SK-N-SH (cell line): Measurements from ENCODE around the gene AFF3. TPM values are rescaled to one million over a fixed set of nuclear protein-coding genes. Genes with fewer than 3 reads are reported as not detected.

ENCODE experiments used
- CTCF ChIA-PET: fragments of 300-600, 350-600 bp; formaldehyde crosslinking; extraction: SDS; loops from one replicate; lab custom pipeline; 2021; lab: Yijun Ruan, JAX
- POLR2A ChIA-PET: fragments of 350-600 bp; sonication (Branson Sonifier 250); formaldehyde crosslinking; extraction: SDS; loops from one replicate; lab custom pipeline; 2020; ENCODE audit warnings: antibody characterized with exemption, inconsistent platforms; lab: Yijun Ruan, JAX
- DNase-seq: peaks from one replicate; pipeline ENCODE4 v3.0.0; 2012
- H2AFZ ChIP-seq: fragments of 200-600 bp; sonication (generic); 2 replicates; pipeline ENCODE4 v1.8.1; 2016; ENCODE audit warnings: antibody characterized with exemption, mild to moderate bottlenecking, low read depth
- H3F3A ChIP-seq: fragments of 200-600 bp; sonication (generic); replicated peaks from 2 replicates; pipeline ENCODE3; 2016; ENCODE audit warnings: antibody characterized with exemption, mild to moderate bottlenecking; ENCODE audit not compliant: insufficient read depth
- H3K27ac ChIP-seq, 2 experiments: fragments of 200-500 bp in 1 of 2; fragments of 200-600 bp in 1 of 2; sonication (Bioruptor generic) in 1 of 2; sonication (generic), shearing (Covaris generic) in 1 of 2; 2 replicates each; pipeline versions ENCODE4 v1.5.1 to v1.6.1; 2014 to 2016; ENCODE audit warnings: low read depth in 2 of 2, inconsistent platforms in 1 of 2, low read length in 1 of 2, mild to moderate bottlenecking in 1 of 2, mixed read lengths in 1 of 2
- H3K27me3 ChIP-seq: fragments of 200-600 bp; sonication (generic), shearing (Covaris generic); 2 replicates; pipeline ENCODE4 v1.6.1; 2016; ENCODE audit warnings: mixed run types; ENCODE audit not compliant: insufficient read depth
- H3K36me3 ChIP-seq, 2 experiments: fragments of 200-500 bp in 1 of 2; fragments of 200-600 bp in 1 of 2; sonication (Bioruptor generic) in 1 of 2; sonication (generic) in 1 of 2; replicated peaks in 1 of 2; 2 replicates each; pipeline versions ENCODE3 to v1.5.1; 2014 to 2016; ENCODE audit warnings: low read length in 1 of 2, mild to moderate bottlenecking in 1 of 2; ENCODE audit not compliant: insufficient read depth in 2 of 2, control insufficient read depth in 1 of 2
- H3K4me1 ChIP-seq, 2 experiments: fragments of 200-500 bp in 1 of 2; fragments of 200-600 bp in 1 of 2; sonication (Bioruptor generic) in 1 of 2; sonication (generic), shearing (Covaris generic) in 1 of 2; 2 replicates each; pipeline versions ENCODE4 v1.5.1 to v1.6.1; 2014 to 2016; ENCODE audit warnings: low read depth in 1 of 2, low read length in 1 of 2, mixed run types in 1 of 2; ENCODE audit not compliant: insufficient read depth in 2 of 2, control insufficient read depth in 1 of 2
- H3K4me2 ChIP-seq: fragments of 200-600 bp; sonication (generic), shearing (Covaris generic); 2 replicates; pipeline ENCODE4 v1.6.1; 2017; ENCODE audit warnings: mixed run types
- H3K4me3 ChIP-seq, 2 experiments: fragments of 200-500 bp in 1 of 2; fragments of 200-600 bp in 1 of 2; sonication (Bioruptor generic) in 1 of 2; sonication (generic), shearing (Covaris generic) in 1 of 2; 2 replicates each; pipeline versions ENCODE4 v1.5.1 to v1.8.1; 2014 to 2016; ENCODE audit warnings: low read depth in 2 of 2, inconsistent platforms in 1 of 2, low read length in 1 of 2, mild to moderate bottlenecking in 1 of 2, mixed read lengths in 1 of 2, moderate library complexity in 1 of 2
- H3K79me2 ChIP-seq: fragments of 200-600 bp; sonication (generic); 2 replicates; pipeline ENCODE4 v1.8.1; 2017; ENCODE audit warnings: mild to moderate bottlenecking; ENCODE audit not compliant: insufficient read depth
- H3K9ac ChIP-seq: fragments of 200-600 bp; sonication (generic); 2 replicates; pipeline ENCODE4 v1.6.1; 2017; ENCODE audit warnings: mixed run types
- H3K9me2 ChIP-seq: fragments of 200-600 bp; sonication (generic); 2 replicates; pipeline ENCODE4 v1.6.1; 2017; ENCODE audit warnings: mixed run types
- H3K9me3 ChIP-seq: fragments of 200-600 bp; sonication (generic); 2 replicates; pipeline ENCODE4 v1.6.1; 2017; ENCODE audit warnings: mixed run types, mild to moderate bottlenecking, moderate library complexity
- H4K20me1 ChIP-seq: fragments of 200-600 bp; sonication (generic); 2 replicates; pipeline ENCODE4 v1.6.1; 2017; ENCODE audit warnings: mild to moderate bottlenecking, mixed run types; ENCODE audit not compliant: insufficient read depth
- CHD2 ChIP-seq: fragments of 150-350 bp; IDR thresholded peaks from 2 replicates; pipeline ENCODE4 v1.6.1; 2018; ENCODE audit warnings: low read length; ENCODE audit not compliant: partially characterized antibody
- EZH2phosphoT487 ChIP-seq: fragments of 200-600 bp; sonication (generic); IDR thresholded peaks from 2 replicates; pipeline ENCODE4 v1.6.1; 2017; ENCODE audit warnings: low read depth, mixed run types, mild to moderate bottlenecking, antibody characterized with exemption, moderate library complexity, borderline replicate concordance
- FOSL2 ChIP-seq: IDR thresholded peaks from 2 replicates; pipeline ENCODE4 v1.4.0; 2012; ENCODE audit warnings: low read depth, mild to moderate bottlenecking, moderate library complexity, borderline replicate concordance
- FOXM1 ChIP-seq: IDR thresholded peaks from 2 replicates; pipeline ENCODE4 v1.4.0; 2012; ENCODE audit warnings: low read depth, mild to moderate bottlenecking
- GABPA ChIP-seq: IDR thresholded peaks from 2 replicates; pipeline ENCODE4 v1.4.0; 2012; ENCODE audit warnings: low read depth, mild to moderate bottlenecking
- GATA2 ChIP-seq: sonication (generic); formaldehyde crosslinking; IDR thresholded peaks from 2 replicates; pipeline ENCODE4 v1.5.0; 2020; ENCODE audit warnings: mild to moderate bottlenecking, missing genetic modification reagents
- MAX ChIP-seq: IDR thresholded peaks from 2 replicates; pipeline ENCODE4 v1.4.0; 2012; ENCODE audit warnings: low read depth
- MEF2A ChIP-seq: IDR thresholded peaks from 2 replicates; pipeline ENCODE4 v1.4.0; 2012; ENCODE audit warnings: low read depth, borderline replicate concordance
- NRF1 ChIP-seq: IDR thresholded peaks from 2 replicates; pipeline ENCODE4 v1.6.1; 2012; ENCODE audit warnings: low read depth, mild to moderate bottlenecking, low read length
- PBX3 ChIP-seq: IDR thresholded peaks from 2 replicates; pipeline ENCODE4; 2012
- POLR2AphosphoS5 ChIP-seq: IDR thresholded peaks from 2 replicates; pipeline ENCODE4 v1.6.1; 2012; ENCODE audit warnings: low read depth, low read length
- RAD21 ChIP-seq: IDR thresholded peaks from 2 replicates; pipeline ENCODE4 v1.6.1; 2012; ENCODE audit warnings: mild to moderate bottlenecking, low read length
- REST ChIP-seq: IDR thresholded peaks from 2 replicates; pipeline ENCODE4 v1.6.1; 2012; ENCODE audit warnings: mild to moderate bottlenecking, low read depth, low read length, moderate library complexity
- RXRA ChIP-seq: IDR thresholded peaks from 2 replicates; pipeline ENCODE4 v1.4.0; 2012; ENCODE audit warnings: low read depth, mild to moderate bottlenecking, borderline replicate concordance
- SIN3A ChIP-seq: IDR thresholded peaks from 2 replicates; pipeline ENCODE4 v1.6.1; 2012; ENCODE audit warnings: low read depth, mild to moderate bottlenecking, low read length, moderate library complexity, borderline replicate concordance
- TEAD4 ChIP-seq: IDR thresholded peaks from 2 replicates; pipeline ENCODE4 v1.4.0; 2012; ENCODE audit warnings: mild to moderate bottlenecking, borderline replicate concordance; ENCODE audit not compliant: insufficient read depth
- YY1 ChIP-seq: IDR thresholded peaks from 2 replicates; pipeline ENCODE4 v1.4.0; 2012; ENCODE audit warnings: low read depth, mild to moderate bottlenecking
- WGBS: methylation state at CpG from one replicate; pipeline ENCODE4 v1.1.6; 2017; ENCODE audit warnings: low lambda C conversion rate; 5-methylcytosine and 5-hydroxymethylcytosine counted together
- polyA plus RNA-seq, 3 experiments: library from polyadenylated mRNA; depleted of rRNA; stranded (reverse); fragments of >200 nt; gene quantifications; 2 replicates each; pipeline ENCODE4 v1.2.3, GENCODE V29; 2012

AFF3 gene
- polyA plus RNA-seq, 1 of the 3 experiments (the other 2 are of a cell fraction) = 0.36 TPM

GRCh38 chr2:100045000-100045399 lies 97.4 kb downstream of the AFF3 start:
- POLR2A ChIA-PET = no interaction called here

GRCh38 chr2:100043891-100044255 lies 98.5 kb downstream of the AFF3 start:
- Histone ChIP-seq H2AFZ (no peak overlapping the region), H3F3A (no peaks in the 10 kb centered on the region), H3K9me3 (no peaks in the 10 kb centered on the region), H3K4me3 (no peak overlapping the region), H3K27me3 (no peaks in the 10 kb centered on the region), H4K20me1 (no peaks in the 10 kb centered on the region), H3K36me3 (no peaks in the 10 kb centered on the region), H3K27ac (no peak overlapping the region), H3K9me2 (no peaks in the 10 kb centered on the region), H3K79me2 (no peaks in the 10 kb centered on the region), H3K4me2 (no peak overlapping the region), H3K4me1 (no peaks in the 10 kb centered on the region; a peak in 2 of 4 replicates), H3K9ac (no peak overlapping the region)
- DNase-seq = no peak
- CTCF ChIA-PET = interaction anchor here (1.3 to 1.6 kb wide), 2 partner anchors 14 to 194 kb away, joined by 3 read pairs; no protein-coding TSS in a partner anchor
- TF ChIP-seq YY1 (no peak), RAD21 (no peak), PBX3 (no peak), FOXM1 (no peak), SIN3A (no peak), REST (no peak), RXRA (no peak), GATA2 (CRISPR knock-in tag) (no peak), FOSL2 (no peak), TEAD4 (no peak), MEF2A (no peak), EZH2phosphoT487 (no peak), POLR2AphosphoS5 (no peak), MAX (no peak)
- WGBS = 82% methylated on average over 7 of the region's 8 CpGs
- POLR2A ChIA-PET = no interaction called here

More at GRCh38 chr2:100045000-100045399, 97.4 kb downstream of the AFF3 start:
- WGBS = 61% methylated on average over 8 of the region's 9 CpGs
- CTCF ChIA-PET = interaction anchor here (0.8 kb wide), 1 partner anchor 486 kb away, joined by 4 read pairs; no protein-coding TSS in a partner anchor
- Histone ChIP-seq H3K9ac (no peak overlapping the region), H2AFZ (no peak overlapping the region)
- TF ChIP-seq NRF1 (no peak), GABPA (no peak), CHD2 (no peak), MAX (no peak)
- TF ChIP-seq, all 33 proteins: peak for 0
- Histone ChIP-seq H3F3A (no peaks in the 10 kb centered on the region), H3K79me2 (no peaks in the 10 kb centered on the region), H3K4me2 (no peak overlapping the region), H4K20me1 (no peaks in the 10 kb centered on the region), H3K9me3 (no peaks in the 10 kb centered on the region), H3K36me3 (no peaks in the 10 kb centered on the region), H3K9me2 (no peaks in the 10 kb centered on the region), H3K27ac (no peak overlapping the region), H3K4me3 (no peak overlapping the region), H3K27me3 (no peaks in the 10 kb centered on the region), H3K4me1 (no peaks in the 10 kb centered on the region; a peak in 2 of 4 replicates)
- DNase-seq = no peak
